K562 (cell line): ENCODE data around the gene HCRT. TPM values are rescaled to one million over a fixed set of nuclear protein-coding genes. Genes with fewer than 3 reads are reported as not detected.

ENCODE experiments used
- CHD7 ChIP-seq: fragments of 200-600 bp; sonication (generic); IDR thresholded peaks from one replicate; pipeline ENCODE4 v1.6.1; 2012; ENCODE audit warnings: mild to moderate bottlenecking, low read depth, low read length, inconsistent platforms
- CUX1 ChIP-seq: fragments of 200-800 bp; sonication (Bioruptor generic); IDR thresholded peaks from 2 replicates; pipeline ENCODE4 v1.6.1; 2016; ENCODE audit warnings: missing genetic modification characterization, missing compliant biosample characterization
- GABPA ChIP-seq: fragments of 200-800 bp; sonication (Bioruptor generic); conservative IDR thresholded peaks from 2 replicates; pipeline ENCODE4 v1.6.1; 2016; ENCODE audit warnings: low read depth, missing genetic modification characterization, missing compliant biosample characterization
- HDGF ChIP-seq: fragments of 450-650 bp; IDR thresholded peaks from 2 replicates; pipeline ENCODE4 v1.6.1; 2016
- POLR3A ChIP-seq: IDR thresholded peaks from 2 replicates; pipeline ENCODE4 v1.6.1; 2011; ENCODE audit warnings: borderline replicate concordance, mild to moderate bottlenecking, moderate library complexity; ENCODE audit not compliant: insufficient read length, insufficient read depth; ENCODE audit errors: extremely low read depth
- polyA plus RNA-seq, 8 experiments: library from polyadenylated mRNA; depleted of rRNA in 4 of 8; stranded (reverse) in 5 of 8; unstranded in 3 of 8; fragments of >200 nt; fragmentation: Nextera tagmentation in 2 of 8; fragmentation: Illumina TruSeq in 1 of 8; extraction: Ambion mirVana in 2 of 8; extraction: Trizol in 1 of 8; gene quantifications; 2 replicates each; pipeline versions ENCODE4 v1.2.1 to v1.2.3, GENCODE V29; 2011 to 2014; ENCODE audit warnings: inconsistent platforms in 1 of 8, missing spikeins in 1 of 8
- total RNA-seq, 7 experiments: library from RNA; depleted of rRNA in 6 of 7; stranded (reverse); fragments of >200 nt in 6 of 7; fragmentation: Illumina TruSeq in 2 of 7; extraction: Trizol in 2 of 7; gene quantifications; 2 replicates each; pipeline versions ENCODE4 v1.2.1 to v1.2.3, GENCODE V29; 2011 to 2021; ENCODE audit warnings: low replicate concordance in 1 of 7
- TF ChIP-seq, protein P1 (sequence below): fragments of 450-650 bp; formaldehyde crosslinking; IDR thresholded peaks from 2 replicates; pipeline ENCODE4 v1.4.0; 2020; ENCODE audit warnings: mild to moderate bottlenecking, moderate library complexity

The HCRT gene
- total and polyA plus RNA-seq, 9 of the 15 experiments (the other 6 are each of a cell fraction or from before 2014, with no cell fraction given), result not detected

DNA sequence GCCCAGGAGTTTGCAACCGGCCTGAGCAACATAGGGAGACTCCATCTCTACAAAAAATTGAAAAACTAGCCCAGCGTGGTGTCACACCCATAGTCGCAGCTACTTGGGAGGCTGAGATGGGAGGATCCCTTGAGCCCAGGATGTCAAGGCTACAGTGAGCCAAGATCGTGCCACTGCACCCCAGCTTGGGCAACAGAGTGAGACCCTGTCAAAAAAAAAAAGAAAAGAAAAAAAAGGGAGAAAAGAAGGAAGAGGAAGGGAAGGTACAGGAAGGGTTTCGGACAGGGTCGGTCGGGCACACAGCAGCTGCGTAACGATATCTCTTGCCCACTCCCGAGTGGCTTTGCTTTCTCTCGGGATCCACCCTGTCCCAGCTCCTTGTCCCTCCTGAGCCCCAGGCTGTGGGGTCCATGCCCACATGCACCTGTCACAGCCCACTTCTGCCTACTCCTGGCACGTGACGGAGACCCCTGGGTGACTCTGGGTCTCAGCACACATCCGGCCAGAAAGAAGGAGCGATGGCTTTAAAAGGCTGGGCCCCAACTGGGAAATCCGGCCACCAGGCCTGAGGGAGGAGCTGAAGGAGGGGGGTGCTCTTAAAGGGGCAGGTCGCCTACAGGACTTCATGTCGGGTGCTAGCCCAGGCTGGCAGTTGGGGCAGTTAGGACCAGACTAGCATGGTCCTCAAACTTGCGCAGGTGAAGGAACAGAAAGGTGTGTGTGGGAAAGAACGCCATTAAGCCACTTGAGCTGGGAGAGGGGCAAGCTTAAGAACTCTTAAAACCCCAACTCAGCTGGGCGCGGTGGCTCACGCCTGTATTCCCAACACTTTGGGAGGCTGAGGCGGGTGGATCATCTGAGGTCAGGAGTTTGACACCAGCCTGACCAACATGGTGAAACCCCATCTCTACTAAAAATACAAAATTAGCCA lies 9.0 kb upstream of the HCRT start, which contains the start of gene GHDC (continued):
- no peak for TF ChIP-seq CUX1 (CRISPR knock-in tag)
- TF ChIP-seq, protein P1, sequence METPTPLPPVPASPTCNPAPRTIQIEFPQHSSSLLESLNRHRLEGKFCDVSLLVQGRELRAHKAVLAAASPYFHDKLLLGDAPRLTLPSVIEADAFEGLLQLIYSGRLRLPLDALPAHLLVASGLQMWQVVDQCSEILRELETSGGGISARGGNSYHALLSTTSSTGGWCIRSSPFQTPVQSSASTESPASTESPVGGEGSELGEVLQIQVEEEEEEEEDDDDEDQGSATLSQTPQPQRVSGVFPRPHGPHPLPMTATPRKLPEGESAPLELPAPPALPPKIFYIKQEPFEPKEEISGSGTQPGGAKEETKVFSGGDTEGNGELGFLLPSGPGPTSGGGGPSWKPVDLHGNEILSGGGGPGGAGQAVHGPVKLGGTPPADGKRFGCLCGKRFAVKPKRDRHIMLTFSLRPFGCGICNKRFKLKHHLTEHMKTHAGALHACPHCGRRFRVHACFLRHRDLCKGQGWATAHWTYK (CRISPR knock-in tag), result no peak
- peak; percentile 81 for TF ChIP-seq GABPA (tag)
- TF ChIP-seq POLR3A, result no peak
- peak; percentile 56; the same call in 1 of the 2 replicates for TF ChIP-seq HDGF
- TF ChIP-seq CHD7, result no peak
